Loucy (cell line): ENCODE data around the gene TAS2R40.

Experiments used
- H2AFZ ChIP-seq: fragments of 200-600 bp; sonication (generic); 2 replicates; pipeline ENCODE4 v1.6.0; 2016; ENCODE audit warnings: antibody characterized with exemption, mild to moderate bottlenecking, low read length, moderate library complexity
- H3F3A ChIP-seq: fragments of 200-600 bp; 2 replicates; pipeline ENCODE4 v1.6.0; 2016; ENCODE audit warnings: antibody characterized with exemption, low read depth, mild to moderate bottlenecking
- H3K27me3 ChIP-seq: fragments of 200-600 bp; sonication (generic); 2 replicates; pipeline ENCODE4 v1.6.1; 2014; ENCODE audit warnings: low read length, mild to moderate bottlenecking; ENCODE audit not compliant: insufficient read depth, poor library complexity, severe bottlenecking
- H3K36me3 ChIP-seq: fragments of 200-600 bp; sonication (generic); 2 replicates; pipeline ENCODE4 v1.6.1; 2016; ENCODE audit warnings: low read length; ENCODE audit not compliant: insufficient read depth
- H3K4me1 ChIP-seq: fragments of 200-600 bp; sonication (generic); 2 replicates; pipeline ENCODE4 v1.5.1; 2014; ENCODE audit warnings: low read length, mild to moderate bottlenecking; ENCODE audit not compliant: insufficient read depth, poor library complexity, severe bottlenecking
- H3K4me2 ChIP-seq: fragments of 200-600 bp; sonication (generic); 2 replicates; pipeline ENCODE4 v1.6.0; 2014; ENCODE audit warnings: antibody characterized with exemption, low read length, low read depth, mild to moderate bottlenecking; ENCODE audit not compliant: poor library complexity, severe bottlenecking
- H3K4me3 ChIP-seq: fragments of 200-600 bp; sonication (generic); 2 replicates; pipeline ENCODE4 v1.5.1; 2014; ENCODE audit warnings: low read length, mild to moderate bottlenecking, mixed read lengths; ENCODE audit not compliant: poor library complexity, severe bottlenecking
- H3K79me2 ChIP-seq: fragments of 200-600 bp; sonication (generic); 2 replicates; pipeline ENCODE4 v1.6.1; 2014; ENCODE audit warnings: low read length; ENCODE audit not compliant: insufficient read depth
- H3K9ac ChIP-seq: fragments of 200-600 bp; sonication (generic); 2 replicates; pipeline ENCODE4 v1.6.0; 2014; ENCODE audit warnings: mild to moderate bottlenecking, low read depth, low read length, moderate library complexity; ENCODE audit not compliant: poor library complexity, severe bottlenecking
- H3K9me2 ChIP-seq: fragments of 200-600 bp; sonication (generic); replicated peaks from 2 replicates; pipeline ENCODE4 v1.6.1; 2016; ENCODE audit warnings: low read depth, low read length, mixed read lengths
- H3K9me3 ChIP-seq: fragments of 200-600 bp; sonication (generic); 2 replicates; pipeline ENCODE4 v1.6.1; 2014; ENCODE audit warnings: mild to moderate bottlenecking, antibody characterized with exemption, low read length, low read depth; ENCODE audit not compliant: insufficient read depth
- H4K20me1 ChIP-seq: fragments of 200-600 bp; sonication (generic); 2 replicates; pipeline ENCODE4 v1.6.0; 2014; ENCODE audit warnings: antibody characterized with exemption, low read length, mild to moderate bottlenecking; ENCODE audit not compliant: insufficient read depth, poor library complexity, severe bottlenecking
- EZH2phosphoT487 ChIP-seq: fragments of 200-600 bp; IDR thresholded peaks from 2 replicates; pipeline ENCODE4 v1.6.1; 2018; ENCODE audit warnings: antibody characterized with exemption, mild to moderate bottlenecking, moderate library complexity, borderline replicate concordance
- TF ChIP-seq, protein P1 (sequence below): fragments of 200-600 bp; sonication (generic); conservative IDR thresholded peaks from 2 replicates; pipeline ENCODE4 v1.5.1; 2014; ENCODE audit warnings: mild to moderate bottlenecking, antibody characterized with exemption, low read length

Gene TAS2R40

GRCh38 chr7:143243614-143244013, 21.8 kb downstream of the TAS2R40 start:
- no peaks in the 10 kb centered on the region for H3K79me2 ChIP-seq
- H3F3A ChIP-seq: no peaks in the 10 kb centered on the region
- H3K27me3 ChIP-seq: no peaks in the 10 kb centered on the region
- no peaks in the 10 kb centered on the region for H4K20me1 ChIP-seq
- H3K4me3 ChIP-seq: no peak overlapping the region
- H2AFZ ChIP-seq: no peak overlapping the region
- H3K9ac ChIP-seq: no peak overlapping the region
- TF ChIP-seq EZH2phosphoT487: no peak
- TF ChIP-seq, protein P1, sequence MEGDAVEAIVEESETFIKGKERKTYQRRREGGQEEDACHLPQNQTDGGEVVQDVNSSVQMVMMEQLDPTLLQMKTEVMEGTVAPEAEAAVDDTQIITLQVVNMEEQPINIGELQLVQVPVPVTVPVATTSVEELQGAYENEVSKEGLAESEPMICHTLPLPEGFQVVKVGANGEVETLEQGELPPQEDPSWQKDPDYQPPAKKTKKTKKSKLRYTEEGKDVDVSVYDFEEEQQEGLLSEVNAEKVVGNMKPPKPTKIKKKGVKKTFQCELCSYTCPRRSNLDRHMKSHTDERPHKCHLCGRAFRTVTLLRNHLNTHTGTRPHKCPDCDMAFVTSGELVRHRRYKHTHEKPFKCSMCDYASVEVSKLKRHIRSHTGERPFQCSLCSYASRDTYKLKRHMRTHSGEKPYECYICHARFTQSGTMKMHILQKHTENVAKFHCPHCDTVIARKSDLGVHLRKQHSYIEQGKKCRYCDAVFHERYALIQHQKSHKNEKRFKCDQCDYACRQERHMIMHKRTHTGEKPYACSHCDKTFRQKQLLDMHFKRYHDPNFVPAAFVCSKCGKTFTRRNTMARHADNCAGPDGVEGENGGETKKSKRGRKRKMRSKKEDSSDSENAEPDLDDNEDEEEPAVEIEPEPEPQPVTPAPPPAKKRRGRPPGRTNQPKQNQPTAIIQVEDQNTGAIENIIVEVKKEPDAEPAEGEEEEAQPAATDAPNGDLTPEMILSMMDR: no peak
- H3K4me1 ChIP-seq: peaks cover 28% of the 10 kb centered on the region
- no peaks in the 10 kb centered on the region for H3K36me3 ChIP-seq
- H3K9me2 ChIP-seq: no peaks in the 10 kb centered on the region
- H3K9me3 ChIP-seq: no peaks in the 10 kb centered on the region
- H3K4me2 ChIP-seq: peak overlapping the region; percentile 19

- no peak for TF ChIP-seq EZH2phosphoT487
- Histone ChIP-seq H3F3A (no peaks in the 10 kb centered on the region), H3K27me3 (no peaks in the 10 kb centered on the region), H3K9me2 (no peaks in the 10 kb centered on the region), H3K4me1 (peaks cover 28% of the 10 kb centered on the region), H3K9me3 (no peaks in the 10 kb centered on the region), H3K4me3 (no peak overlapping the region), H3K4me2 (peak overlapping the region; percentile 19), H2AFZ (no peak overlapping the region), H4K20me1 (no peaks in the 10 kb centered on the region), H3K79me2 (no peaks in the 10 kb centered on the region), H3K36me3 (no peaks in the 10 kb centered on the region), H3K9ac (no peak overlapping the region)
Measured at GRCh38 chr7:143244321-143244720, 22.5 kb downstream of the TAS2R40 start.

DNA sequence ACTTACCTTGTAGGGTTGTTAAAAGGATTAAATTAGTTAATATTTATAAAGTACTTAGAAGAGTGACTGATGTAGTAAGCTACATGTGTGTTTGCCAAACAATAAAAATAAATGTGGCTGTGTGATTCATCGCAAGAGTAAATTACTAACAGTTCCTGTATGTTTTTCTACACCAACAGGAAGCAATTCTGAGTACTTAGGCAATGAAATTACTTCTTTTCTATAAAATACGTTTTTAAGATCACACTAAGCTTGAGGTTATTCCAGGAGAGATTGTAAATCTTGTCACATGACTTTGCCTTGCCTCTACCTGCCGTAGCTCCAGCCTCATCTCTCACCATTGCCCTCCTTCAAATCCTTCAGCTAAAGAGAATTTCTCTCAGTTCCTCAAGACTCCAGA, 23.3 kb downstream of the TAS2R40 start:
- Histone ChIP-seq H3K9me3 (no peaks in the 10 kb centered on the region), H3K79me2 (no peaks in the 10 kb centered on the region), H3K36me3 (no peaks in the 10 kb centered on the region), H3K4me3 (no peak overlapping the region), H3K9me2 (no peaks in the 10 kb centered on the region), H3K4me2 (no peak overlapping the region), H3F3A (no peaks in the 10 kb centered on the region), H2AFZ (no peak overlapping the region), H3K9ac (no peak overlapping the region), H4K20me1 (no peaks in the 10 kb centered on the region), H3K4me1 (peaks cover 32% of the 10 kb centered on the region), H3K27me3 (no peaks in the 10 kb centered on the region)
- TF ChIP-seq, protein P1: no peak
- TF ChIP-seq EZH2phosphoT487: no peak

GRCh38 chr7:143247372-143247771, 25.5 kb downstream of the TAS2R40 start:
- Histone ChIP-seq H2AFZ (no peak overlapping the region), H4K20me1 (no peaks in the 10 kb centered on the region), H3K4me2 (no peak overlapping the region), H3K27me3 (no peaks in the 10 kb centered on the region), H3K9ac (no peak overlapping the region), H3K4me1 (peaks cover 51% of the 10 kb centered on the region), H3K36me3 (no peaks in the 10 kb centered on the region), H3K79me2 (no peaks in the 10 kb centered on the region), H3K4me3 (no peak overlapping the region), H3F3A (no peaks in the 10 kb centered on the region), H3K9me3 (no peaks in the 10 kb centered on the region), H3K9me2 (no peaks in the 10 kb centered on the region)
- TF ChIP-seq EZH2phosphoT487: no peak
- TF ChIP-seq, protein P1: no peak
